NCI-H1694 treated with DMSO at 0.1 percent for 48 hours (cell line): ENCODE data around the gene XAGE3.
"Not testable (repeated sequence)": the region's sequence is repeated elsewhere in the genome, so short reads cannot be mapped to it uniquely, and the experiment has no call there.

Experiments
- DNase-seq: peaks from one replicate; lab custom pipeline; 2025; lab: John Stamatoyannopoulos, UW

XAGE3 gene

GRCh38 chrX:52867610-52868348 is at the start of gene XAGE3:
Gene XAGE3, minus strand, starts transcription at chrX:52868083. Its CDS starts 950 bp downstream, at chrX:52867133.
- DNase-seq, result no peak

- not testable (repeated sequence) for DNase-seq
Measured at GRCh38 chrX:52914704-52915103, 46.8 kb upstream of the XAGE3 start.

- DNase-seq, result not testable (repeated sequence)
Measured at GRCh38 chrX:52913681-52914080, 45.8 kb upstream of the XAGE3 start.

- DNase-seq, result not testable (repeated sequence)
Measured at GRCh38 chrX:52909313-52909969, 41.6 kb upstream of the XAGE3 start.

GRCh38 chrX:52907900-52908299 is 40.0 kb upstream of the XAGE3 start:
- not testable (repeated sequence) for DNase-seq

- not testable (repeated sequence) for DNase-seq
Measured at GRCh38 chrX:52907137-52907536, 39.3 kb upstream of the XAGE3 start.

GRCh38 chrX:52906072-52906471 is 38.2 kb upstream of the XAGE3 start:
- DNase-seq, result not testable (repeated sequence)

GRCh38 chrX:52905531-52905930 is 37.6 kb upstream of the XAGE3 start:
- DNase-seq, result not testable (repeated sequence)

GRCh38 chrX:52896855-52897709 is 29.2 kb upstream of the XAGE3 start, which contains the start of gene FAM156B:
Gene FAM156B, plus strand, starts transcription at chrX:52897330. Its CDS starts 9,896 bp downstream, at chrX:52907226.
- not testable (repeated sequence) for DNase-seq

- not testable (repeated sequence) for DNase-seq
Measured at GRCh38 chrX:52896438-52896837, 28.6 kb upstream of the XAGE3 start.

- not testable (repeated sequence) for DNase-seq
Measured at GRCh38 chrX:52888090-52888489, 20.2 kb upstream of the XAGE3 start.

GRCh38 chrX:52887459-52887858 is 19.6 kb upstream of the XAGE3 start:
- not testable (repeated sequence) for DNase-seq

GRCh38 chrX:52876386-52876785 is 8.5 kb upstream of the XAGE3 start:
- DNase-seq, result not testable (repeated sequence)

- DNase-seq, result not testable (repeated sequence)
Measured at GRCh38 chrX:52875436-52875835, 7.6 kb upstream of the XAGE3 start.

- DNase-seq, result no peak
Measured at GRCh38 chrX:52874661-52875060, 6.8 kb upstream of the XAGE3 start.

- not testable (repeated sequence) for DNase-seq
Measured at GRCh38 chrX:52873825-52874224, 5.9 kb upstream of the XAGE3 start.

- no peak for DNase-seq
Measured at GRCh38 chrX:52870046-52870445, 2.2 kb upstream of the XAGE3 start.

- DNase-seq, result no peak
Measured at GRCh38 chrX:52865343-52865998, 2.4 kb downstream of the XAGE3 start.

- not testable (repeated sequence) for DNase-seq
Measured at GRCh38 chrX:52856991-52857525, 10.8 kb downstream of the XAGE3 start.

- no peak for DNase-seq
Measured at GRCh38 chrX:52852110-52852860, 15.6 kb downstream of the XAGE3 start.

GRCh38 chrX:52843619-52844018 is 24.3 kb downstream of the XAGE3 start:
- DNase-seq, result not testable (repeated sequence)
